ENCODE data around the gene BAHD1. TPM values are rescaled to one million over a fixed set of nuclear protein-coding genes. Genes with fewer than 3 reads are reported as not detected.
"Not testable (repeated sequence)": the region's sequence is repeated elsewhere in the genome, so short reads cannot be mapped to it uniquely, and the experiment has no call there.

Gene BAHD1
- total RNA-seq, 2 donors from 2014 or later = 10.1 to 16.2 TPM

GRCh38 chr15:40451527-40452158 is 10.9 kb downstream of the BAHD1 start:
- H3K4me1 ChIP-seq = peaks cover 53% of the 10 kb centered on the region
- intact Hi-C loops (cut with DNase I) = no loop called here
- H3K4me3 ChIP-seq = no peak overlapping the region
- ATAC-seq (no peak), DNase-seq (no peak)
- H3K27me3 ChIP-seq = no peaks in the 10 kb centered on the region
- no peaks in the 10 kb centered on the region for H3K9me3 ChIP-seq
- TF ChIP-seq CTCF (IDR thresholded peaks at IDR 0.05) (no peak), POLR2A (IDR thresholded peaks at IDR 0.05) (no peak)
- no peak overlapping the region for H3K27ac ChIP-seq
- H3K36me3 ChIP-seq (replicated peaks in 1 of 2; ENCODE audit: insufficient read depth in 1 of 2, low read depth in 2 of 2) = no peaks in the 10 kb centered on the region
- 36 to 41% methylated on average over 3 of the region's 3 CpGs for WGBS, 2 donors

GRCh38 chr15:40452296-40453090 is 11.7 kb downstream of the BAHD1 start:
- DNase-seq = no peak

GRCh38 chr15:40453941-40454340 is 13.2 kb downstream of the BAHD1 start:
- H3K36me3 ChIP-seq (replicated peaks in 1 of 2; ENCODE audit: insufficient read depth in 1 of 2, low read depth in 2 of 2); intact Hi-C loops (cut with DNase I); ATAC-seq; H3K9me3 ChIP-seq; H3K27me3 ChIP-seq; DNase-seq; H3K4me3 ChIP-seq; H3K27ac ChIP-seq: not testable (repeated sequence)
- peaks cover 60% of the 10 kb centered on the region for H3K4me1 ChIP-seq
- WGBS, 2 donors = 79 to 87% methylated on average over 3 of the region's 3 CpGs

More at GRCh38 chr15:40452296-40453090, 11.7 kb downstream of the BAHD1 start:
- no peak for TF ChIP-seq CTCF (IDR thresholded peaks at IDR 0.05)
- TF ChIP-seq POLR2A (IDR thresholded peaks at IDR 0.05) = no peak
- H3K36me3 ChIP-seq (replicated peaks in 1 of 2; ENCODE audit: insufficient read depth in 1 of 2, low read depth in 2 of 2) = no peaks in the 10 kb centered on the region
- intact Hi-C loops (cut with DNase I) = no loop called here
- no peak overlapping the region for H3K4me3 ChIP-seq
- 70 to 75% methylated on average over 3 to 11 of the region's 11 CpGs for WGBS, 2 donors
- H3K9me3 ChIP-seq = no peaks in the 10 kb centered on the region
- H3K27me3 ChIP-seq = no peaks in the 10 kb centered on the region
- no peak for ATAC-seq
- H3K27ac ChIP-seq = no peak overlapping the region
- peaks cover 60% of the 10 kb centered on the region for H3K4me1 ChIP-seq

GRCh38 chr15:40454904-40455391 is 14.2 kb downstream of the BAHD1 start:
- TF ChIP-seq POLR2A (IDR thresholded peaks at IDR 0.05) (no peak), CTCF (IDR thresholded peaks at IDR 0.05) (no peak)
- no peak overlapping the region for H3K4me3 ChIP-seq
- H3K27me3 ChIP-seq = no peaks in the 10 kb centered on the region
- no peak for ATAC-seq
- H3K27ac ChIP-seq = no peak overlapping the region
- H3K4me1 ChIP-seq = peaks cover 59% of the 10 kb centered on the region
- 46 to 54% methylated on average over 8 of the region's 9 CpGs for WGBS, 2 donors
- intact Hi-C loops (cut with DNase I) = no loop called here
- no peak for DNase-seq
- H3K36me3 ChIP-seq (replicated peaks in 1 of 2; ENCODE audit: insufficient read depth in 1 of 2, low read depth in 2 of 2) = no peaks in the 10 kb centered on the region
- H3K9me3 ChIP-seq = no peaks in the 10 kb centered on the region

GRCh38 chr15:40456299-40456712 is 15.6 kb downstream of the BAHD1 start:
- peak overlapping the region in 3 of 4 donors; percentile 2 to 51 (median 24) for H3K27ac ChIP-seq
- ATAC-seq (peak; percentile 60), DNase-seq (peak; percentile 52 to 80 (median 68))
- peaks cover 50% of the 10 kb centered on the region for H3K4me1 ChIP-seq
- no peak for TF ChIP-seq POLR2A (IDR thresholded peaks at IDR 0.05)
- no peak for TF ChIP-seq CTCF (IDR thresholded peaks at IDR 0.05)
- WGBS, 2 donors = 10 to 11% methylated on average over 6 to 7 of the region's 7 CpGs
- H3K27me3 ChIP-seq = no peaks in the 10 kb centered on the region
- intact Hi-C loops (cut with DNase I) = no loop called here
- H3K9me3 ChIP-seq = no peaks in the 10 kb centered on the region
- no peak overlapping the region for H3K4me3 ChIP-seq
- no peaks in the 10 kb centered on the region for H3K36me3 ChIP-seq (replicated peaks in 1 of 2; ENCODE audit: insufficient read depth in 1 of 2, low read depth in 2 of 2)

All from body of pancreas (tissue), 4 donors.